Thymus (tissue), 11 donors: ENCODE results near the gene MBP. TPM values are rescaled to one million over a fixed set of nuclear protein-coding genes. Genes with fewer than 3 reads are reported as not detected.

Source experiments
- DNase-seq, 9 donors: peaks; one replicate each; pipeline ENCODE4 v3.0.0-alpha.2; 2013; ENCODE audit warnings: low spot score in 9 of 9, low read depth in 6 of 9, missing footprints in 1 of 9
- H3K27ac ChIP-seq, 2 donors: one replicate each; pipeline ENCODE4 v1.5.1; 2013; ENCODE audit warnings: control low read depth in 1 of 2, low read depth in 1 of 2, low read length in 1 of 2, mild to moderate bottlenecking in 1 of 2, moderate library complexity in 1 of 2
- H3K27me3 ChIP-seq, 2 donors: one replicate each; pipeline ENCODE4 v1.5.1; 2013; ENCODE audit warnings: low read length in 1 of 2; ENCODE audit not compliant: control insufficient read depth in 2 of 2, insufficient read depth in 1 of 2
- H3K36me3 ChIP-seq, 2 donors: one replicate each; pipeline ENCODE4 v1.5.1; 2013; ENCODE audit warnings: low read length in 1 of 2, mild to moderate bottlenecking in 1 of 2, moderate library complexity in 1 of 2; ENCODE audit not compliant: control insufficient read depth in 2 of 2, insufficient read depth in 2 of 2
- H3K4me1 ChIP-seq, 2 donors: one replicate each; pipeline ENCODE4 v1.5.1; 2013; ENCODE audit warnings: low read length in 2 of 2; ENCODE audit not compliant: control insufficient read depth in 2 of 2, insufficient read depth in 2 of 2
- H3K4me3 ChIP-seq, 2 donors: one replicate each; pipeline ENCODE4 v1.5.1; 2013; ENCODE audit warnings: low read length in 2 of 2, control low read depth in 1 of 2, mild to moderate bottlenecking in 1 of 2
- H3K9me3 ChIP-seq, 2 donors: one replicate each; pipeline ENCODE4 v1.5.1; 2013; ENCODE audit warnings: low read length in 1 of 2, mild to moderate bottlenecking in 1 of 2; ENCODE audit not compliant: control insufficient read depth in 2 of 2, insufficient read depth in 1 of 2
- WGBS: extraction: QIAGEN DNeasy Blood & Tissue Kit; methylation state at CpG from one replicate; pipeline ENCODE4 v1.1.7; 2013; 5-methylcytosine and 5-hydroxymethylcytosine counted together
- polyA plus RNA-seq: library from polyadenylated mRNA; stranded (reverse); fragments of 200-250 nt; gene quantifications from one replicate; pipeline ENCODE4 v1.2.3, GENCODE V29; 2013
- total RNA-seq: library from RNA; stranded (reverse); fragments of 120-200 nt; gene quantifications from one replicate; pipeline ENCODE4 v1.2.4, GENCODE V29; 2013
- donor health status: healthy.

Gene MBP
- total and polyA plus RNA-seq, 2 donors, result 16.1 to 16.3 TPM

- H3K4me1 ChIP-seq, result peaks cover 0 to 3% of the 10 kb centered on the region in 2 donors
- WGBS, result 95% methylated on average over 2 of the region's 2 CpGs
- no peaks in the 10 kb centered on the region for H3K27me3 ChIP-seq
- no peaks in the 10 kb centered on the region for H3K9me3 ChIP-seq
- peaks cover 23 to 33% of the 10 kb centered on the region in 2 donors for H3K36me3 ChIP-seq
- no peak for DNase-seq
- H3K27ac ChIP-seq, result no peak overlapping the region
- H3K4me3 ChIP-seq, result no peak overlapping the region
These were observed 168.6 kb downstream of the MBP start for GRCh38 chr18:76963936-76964335.

GRCh38 chr18:76962851-76963250 lies 169.7 kb downstream of the MBP start:
- Histone ChIP-seq H3K4me3 (no peak overlapping the region), H3K4me1 (peaks cover 0 to 9% of the 10 kb centered on the region in 2 donors), H3K36me3 (peaks cover 28 to 34% of the 10 kb centered on the region in 2 donors), H3K27me3 (no peaks in the 10 kb centered on the region), H3K9me3 (no peaks in the 10 kb centered on the region), H3K27ac (no peak overlapping the region)
- no peak for DNase-seq
- WGBS, result 97% methylated on average over 1 of the region's 1 CpG

- Histone ChIP-seq H3K27me3 (no peaks in the 10 kb centered on the region), H3K27ac (no peak overlapping the region), H3K4me1 (peaks cover 0 to 9% of the 10 kb centered on the region in 2 donors), H3K4me3 (no peak overlapping the region), H3K36me3 (peaks cover 39 to 41% of the 10 kb centered on the region in 2 donors), H3K9me3 (no peaks in the 10 kb centered on the region)
- WGBS, result 96% methylated on average over 16 of the region's 16 CpGs
- no peak for DNase-seq
These were observed 172.0 kb downstream of the MBP start for GRCh38 chr18:76960528-76961035.

GRCh38 chr18:76959605-76960004 lies 173.0 kb downstream of the MBP start:
- H3K36me3 ChIP-seq, result peaks cover 39 to 41% of the 10 kb centered on the region in 2 donors
- no peak for DNase-seq
- H3K4me3 ChIP-seq, result no peak overlapping the region
- peaks cover 0 to 9% of the 10 kb centered on the region in 2 donors for H3K4me1 ChIP-seq
- H3K27ac ChIP-seq, result no peak overlapping the region
- H3K27me3 ChIP-seq, result no peaks in the 10 kb centered on the region
- 94% methylated on average over 8 of the region's 8 CpGs for WGBS
- H3K9me3 ChIP-seq, result no peaks in the 10 kb centered on the region

GRCh38 chr18:76958692-76959341 lies 173.8 kb downstream of the MBP start:
- 91% methylated on average over 16 of the region's 16 CpGs for WGBS
- DNase-seq, result no peak
- H3K9me3 ChIP-seq, result no peaks in the 10 kb centered on the region
- no peaks in the 10 kb centered on the region for H3K27me3 ChIP-seq
- H3K4me3 ChIP-seq, result no peak overlapping the region
- no peak overlapping the region for H3K27ac ChIP-seq
- peaks cover 0 to 9% of the 10 kb centered on the region in 2 donors for H3K4me1 ChIP-seq
- peaks cover 39 to 41% of the 10 kb centered on the region in 2 donors for H3K36me3 ChIP-seq

GRCh38 chr18:76957384-76958355 lies 174.9 kb downstream of the MBP start:
- no peaks in the 10 kb centered on the region for H3K27me3 ChIP-seq
- H3K27ac ChIP-seq, result peak overlapping the region; percentile 15 to 33
- peaks cover 0 to 9% of the 10 kb centered on the region in 2 donors for H3K4me1 ChIP-seq
- H3K9me3 ChIP-seq, result no peaks in the 10 kb centered on the region
- no peak for DNase-seq
- H3K36me3 ChIP-seq, result peaks cover 41 to 44% of the 10 kb centered on the region in 2 donors
- no peak overlapping the region for H3K4me3 ChIP-seq
- 94% methylated on average over 18 of the region's 18 CpGs for WGBS

- WGBS, result 96% methylated on average over 11 of the region's 11 CpGs
- Histone ChIP-seq H3K4me1 (peaks cover 0 to 9% of the 10 kb centered on the region in 2 donors), H3K27me3 (no peaks in the 10 kb centered on the region), H3K9me3 (no peaks in the 10 kb centered on the region), H3K4me3 (no peak overlapping the region), H3K36me3 (peaks cover 41 to 51% of the 10 kb centered on the region in 2 donors), H3K27ac (no peak overlapping the region)
- DNase-seq, result no peak
These were observed 175.9 kb downstream of the MBP start for GRCh38 chr18:76956648-76957047.

DNA sequence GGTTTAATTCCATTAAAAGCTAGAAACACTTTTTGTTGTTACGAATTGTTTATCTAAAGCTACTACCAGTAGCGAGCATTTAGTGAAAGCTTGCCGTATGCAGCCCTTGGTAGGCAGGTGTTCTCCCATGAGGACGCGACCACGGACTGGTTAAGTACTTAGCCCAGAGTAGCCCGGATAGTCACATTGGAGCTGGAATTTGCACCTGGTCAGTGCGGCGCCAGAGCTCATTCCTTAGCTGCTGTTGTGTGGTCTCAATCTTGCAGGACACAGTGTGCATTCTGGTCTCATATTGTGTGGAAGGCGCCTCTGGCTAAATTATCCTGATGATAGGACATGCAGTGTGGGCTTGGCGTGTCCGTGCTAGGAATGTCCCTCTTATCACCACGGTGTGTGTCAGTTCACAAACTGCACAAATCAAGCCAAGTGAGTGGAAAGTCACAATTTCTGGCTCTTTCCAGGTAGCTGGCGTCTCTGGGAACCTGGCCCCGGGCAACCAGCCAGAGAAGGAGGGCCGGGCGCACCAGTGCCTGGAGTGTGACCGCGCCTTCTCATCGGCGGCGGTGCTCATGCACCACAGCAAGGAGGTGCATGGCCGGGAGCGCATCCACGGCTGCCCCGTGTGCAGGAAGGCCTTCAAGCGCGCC lies 176.9 kb downstream of the MBP start:
- WGBS, result 94% methylated on average over 28 of the region's 28 CpGs
- no peaks in the 10 kb centered on the region for H3K9me3 ChIP-seq
- H3K27me3 ChIP-seq, result no peaks in the 10 kb centered on the region
- no peak overlapping the region for H3K27ac ChIP-seq
- H3K36me3 ChIP-seq, result peaks cover 36 to 47% of the 10 kb centered on the region in 2 donors
- no peak for DNase-seq
- peaks cover 0 to 9% of the 10 kb centered on the region in 2 donors for H3K4me1 ChIP-seq
- H3K4me3 ChIP-seq, result no peak overlapping the region
